SK-N-MC (cell line): Measurements from ENCODE around the gene KIF21B.

ENCODE experiments used
- EZH2 ChIP-seq: fragments of 200-600 bp; sonication (generic); IDR thresholded peaks from one replicate; pipeline ENCODE4 v1.6.1; 2017; ENCODE audit warnings: antibody characterized with exemption
- POLR2AphosphoS5 ChIP-seq: IDR thresholded peaks from 2 replicates; pipeline ENCODE4 v1.6.1; 2012; ENCODE audit warnings: mild to moderate bottlenecking, low read depth, low read length, borderline replicate concordance

DNA sequence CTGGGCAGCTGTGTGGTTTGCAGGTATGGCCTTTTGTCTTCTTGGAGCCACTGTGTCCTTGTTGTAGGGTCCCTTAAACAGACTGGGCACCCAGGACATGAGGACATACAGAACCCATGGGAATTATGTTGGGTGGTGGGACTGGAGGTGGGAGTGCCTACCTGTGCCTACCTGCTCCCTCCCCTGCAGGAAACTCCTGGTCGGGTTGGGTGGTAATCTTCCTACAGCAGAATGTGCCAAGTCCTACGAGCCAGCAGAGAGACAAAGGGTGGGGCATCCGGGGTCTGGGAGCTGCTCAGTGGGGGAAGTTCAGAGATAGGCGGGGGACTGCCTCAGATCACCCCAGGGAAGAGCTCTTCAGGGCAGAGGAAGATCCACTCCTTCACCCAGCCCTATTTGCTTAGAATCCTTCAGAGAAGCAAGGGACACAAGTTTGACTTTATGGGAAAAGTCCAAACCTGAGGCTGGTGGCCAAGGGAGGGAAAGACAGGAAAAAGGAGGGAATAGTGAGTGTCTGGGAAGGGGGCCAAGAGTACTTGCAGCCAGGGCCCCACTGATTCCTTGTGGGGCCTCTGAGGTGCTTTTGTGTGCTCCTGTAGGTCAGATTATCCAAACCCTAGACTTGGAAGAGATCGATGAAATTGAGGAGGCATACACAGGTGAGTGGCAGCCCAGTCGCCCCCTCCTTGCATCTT lies 58.3 kb downstream of the KIF21B start:
- no peak for TF ChIP-seq POLR2AphosphoS5
- TF ChIP-seq EZH2, result no peak
